ENCODE data around the gene TMEM131.

Gene TMEM131

DNA sequence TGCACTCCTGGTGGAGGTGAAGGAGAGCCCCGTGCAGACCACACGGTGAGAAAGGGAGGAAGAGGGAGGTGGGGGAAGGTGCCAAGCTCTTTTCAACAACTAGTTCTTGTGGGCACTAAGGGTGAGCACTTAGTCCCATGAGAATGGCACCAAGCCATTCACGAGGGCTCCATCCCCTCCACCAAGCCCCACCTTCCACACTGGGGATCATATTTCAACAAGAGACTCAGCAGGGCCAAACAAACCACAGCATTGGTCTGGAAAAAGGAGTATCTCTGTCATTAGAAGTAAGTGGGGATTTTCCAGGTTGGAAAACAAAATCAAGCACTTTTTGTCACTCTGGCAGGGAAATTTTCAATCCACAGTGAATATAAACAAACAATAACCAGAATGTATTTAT is 244.0 kb downstream of the TMEM131 start:
- TF ChIP-seq, protein P1, sequence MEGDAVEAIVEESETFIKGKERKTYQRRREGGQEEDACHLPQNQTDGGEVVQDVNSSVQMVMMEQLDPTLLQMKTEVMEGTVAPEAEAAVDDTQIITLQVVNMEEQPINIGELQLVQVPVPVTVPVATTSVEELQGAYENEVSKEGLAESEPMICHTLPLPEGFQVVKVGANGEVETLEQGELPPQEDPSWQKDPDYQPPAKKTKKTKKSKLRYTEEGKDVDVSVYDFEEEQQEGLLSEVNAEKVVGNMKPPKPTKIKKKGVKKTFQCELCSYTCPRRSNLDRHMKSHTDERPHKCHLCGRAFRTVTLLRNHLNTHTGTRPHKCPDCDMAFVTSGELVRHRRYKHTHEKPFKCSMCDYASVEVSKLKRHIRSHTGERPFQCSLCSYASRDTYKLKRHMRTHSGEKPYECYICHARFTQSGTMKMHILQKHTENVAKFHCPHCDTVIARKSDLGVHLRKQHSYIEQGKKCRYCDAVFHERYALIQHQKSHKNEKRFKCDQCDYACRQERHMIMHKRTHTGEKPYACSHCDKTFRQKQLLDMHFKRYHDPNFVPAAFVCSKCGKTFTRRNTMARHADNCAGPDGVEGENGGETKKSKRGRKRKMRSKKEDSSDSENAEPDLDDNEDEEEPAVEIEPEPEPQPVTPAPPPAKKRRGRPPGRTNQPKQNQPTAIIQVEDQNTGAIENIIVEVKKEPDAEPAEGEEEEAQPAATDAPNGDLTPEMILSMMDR (IDR thresholded peaks at IDR 0.05; ENCODE audit: low read depth, low read length), result no peak
- Histone ChIP-seq H3K9me3 (no peaks in the 10 kb centered on the region), H3K4me1 (no peaks in the 10 kb centered on the region), H3K27me3 (no peaks in the 10 kb centered on the region), H3K4me3 (ENCODE audit: low read depth, low read length) (no peak overlapping the region), H3K36me3 (no peaks in the 10 kb centered on the region)
- DNase-seq, result no peak

DNA sequence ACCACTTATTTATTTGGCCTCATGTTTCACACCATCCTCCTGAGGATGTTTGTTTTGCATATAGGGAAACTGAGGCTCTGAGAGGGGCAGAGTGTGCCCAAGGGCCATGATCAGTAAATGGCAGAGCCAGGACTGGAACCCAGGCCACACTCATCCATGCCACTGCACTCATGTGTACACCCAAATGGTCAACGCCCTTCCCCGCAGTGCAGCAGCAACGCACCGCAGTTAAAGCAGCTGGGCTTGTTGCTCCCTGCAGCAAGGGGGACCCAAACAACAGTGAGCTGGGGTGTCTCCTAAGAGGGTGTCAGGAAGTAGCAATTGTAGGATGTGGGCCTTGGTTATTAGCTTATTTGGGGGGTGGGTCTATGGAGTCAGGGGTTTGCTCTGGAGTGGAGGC is 245.7 kb downstream of the TMEM131 start:
- H3K36me3 ChIP-seq, result no peaks in the 10 kb centered on the region
- no peak overlapping the region for H3K4me3 ChIP-seq (ENCODE audit: low read depth, low read length)
- H3K9me3 ChIP-seq, result no peaks in the 10 kb centered on the region
- H3K4me1 ChIP-seq, result no peaks in the 10 kb centered on the region
- DNase-seq, result no peak
- TF ChIP-seq, protein P1 (IDR thresholded peaks at IDR 0.05; ENCODE audit: low read depth, low read length), result no peak
- no peaks in the 10 kb centered on the region for H3K27me3 ChIP-seq

DNA sequence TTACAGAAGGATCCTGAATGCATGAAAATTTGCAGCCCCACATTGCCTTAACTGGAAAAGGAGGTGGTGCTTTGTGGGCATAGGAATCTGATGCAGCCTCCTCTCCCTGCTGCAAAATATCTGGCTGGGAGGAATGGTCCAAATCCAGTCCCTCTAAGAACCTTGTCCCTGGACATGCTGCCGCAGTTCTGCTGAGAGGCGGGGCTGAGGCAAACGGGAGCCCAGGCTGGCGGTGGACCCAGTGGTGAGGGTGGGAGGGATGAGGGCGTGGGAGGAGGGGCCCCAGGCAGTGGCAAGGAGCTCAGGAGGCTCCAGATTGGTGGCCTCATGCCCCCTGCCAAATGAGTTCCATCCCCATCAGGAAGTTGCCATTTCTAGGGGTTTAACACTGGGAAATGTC is 246.2 kb downstream of the TMEM131 start:
- Histone ChIP-seq H3K4me1 (no peaks in the 10 kb centered on the region), H3K4me3 (ENCODE audit: low read depth, low read length) (no peak overlapping the region), H3K36me3 (no peaks in the 10 kb centered on the region), H3K9me3 (no peaks in the 10 kb centered on the region), H3K27me3 (no peaks in the 10 kb centered on the region)
- no peak for DNase-seq
- TF ChIP-seq, protein P1 (IDR thresholded peaks at IDR 0.05; ENCODE audit: low read depth, low read length), result no peak

DNA sequence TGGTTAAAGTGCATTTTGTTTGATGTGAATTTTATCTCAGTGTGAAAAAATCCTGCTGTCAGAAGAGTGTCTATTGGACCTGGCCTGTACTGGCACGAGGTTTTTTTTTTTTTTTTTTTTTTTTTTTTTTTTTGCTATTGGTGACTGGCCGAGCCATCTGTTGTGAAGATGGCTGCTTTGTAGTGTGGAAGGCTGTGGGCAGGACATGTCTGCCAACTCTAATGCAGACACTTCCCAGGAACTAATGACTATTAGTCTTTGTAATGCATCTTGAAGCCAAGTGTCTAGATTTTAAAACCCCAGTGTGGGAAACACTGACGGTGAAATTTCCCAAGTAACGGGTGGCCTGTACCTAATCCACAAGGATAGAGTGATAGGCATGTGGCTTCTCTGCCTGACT is 248.0 kb downstream of the TMEM131 start:
- no peaks in the 10 kb centered on the region for H3K4me1 ChIP-seq
- no peak overlapping the region for H3K4me3 ChIP-seq (ENCODE audit: low read depth, low read length)
- DNase-seq, result no peak
- no peaks in the 10 kb centered on the region for H3K9me3 ChIP-seq
- no peaks in the 10 kb centered on the region for H3K36me3 ChIP-seq
- TF ChIP-seq, protein P1 (IDR thresholded peaks at IDR 0.05; ENCODE audit: low read depth, low read length), result no peak
- no peaks in the 10 kb centered on the region for H3K27me3 ChIP-seq

DNA sequence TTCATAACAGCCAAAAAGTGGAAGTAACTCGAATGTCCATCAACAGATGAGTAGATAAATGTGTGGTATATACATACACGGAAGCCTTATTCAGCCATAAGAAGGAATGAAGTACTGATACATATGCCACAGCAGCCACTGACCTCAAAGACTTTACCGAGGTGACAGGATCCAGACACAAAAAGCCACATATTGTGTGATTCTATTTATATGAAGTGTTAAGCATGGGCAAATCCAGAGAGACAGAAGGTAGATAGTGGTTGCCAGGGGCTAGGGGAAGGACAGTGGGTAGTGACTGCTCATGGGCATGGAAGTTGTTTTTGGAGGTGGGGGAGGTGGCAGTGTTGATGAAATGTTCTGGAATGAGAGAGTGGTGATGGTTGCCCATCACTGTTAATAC is 248.5 kb downstream of the TMEM131 start:
- no peaks in the 10 kb centered on the region for H3K9me3 ChIP-seq
- TF ChIP-seq, protein P1 (IDR thresholded peaks at IDR 0.05; ENCODE audit: low read depth, low read length), result no peak
- H3K4me3 ChIP-seq (ENCODE audit: low read depth, low read length), result no peak overlapping the region
- no peaks in the 10 kb centered on the region for H3K36me3 ChIP-seq
- H3K27me3 ChIP-seq, result no peaks in the 10 kb centered on the region
- no peaks in the 10 kb centered on the region for H3K4me1 ChIP-seq
- DNase-seq, result no peak

DNA sequence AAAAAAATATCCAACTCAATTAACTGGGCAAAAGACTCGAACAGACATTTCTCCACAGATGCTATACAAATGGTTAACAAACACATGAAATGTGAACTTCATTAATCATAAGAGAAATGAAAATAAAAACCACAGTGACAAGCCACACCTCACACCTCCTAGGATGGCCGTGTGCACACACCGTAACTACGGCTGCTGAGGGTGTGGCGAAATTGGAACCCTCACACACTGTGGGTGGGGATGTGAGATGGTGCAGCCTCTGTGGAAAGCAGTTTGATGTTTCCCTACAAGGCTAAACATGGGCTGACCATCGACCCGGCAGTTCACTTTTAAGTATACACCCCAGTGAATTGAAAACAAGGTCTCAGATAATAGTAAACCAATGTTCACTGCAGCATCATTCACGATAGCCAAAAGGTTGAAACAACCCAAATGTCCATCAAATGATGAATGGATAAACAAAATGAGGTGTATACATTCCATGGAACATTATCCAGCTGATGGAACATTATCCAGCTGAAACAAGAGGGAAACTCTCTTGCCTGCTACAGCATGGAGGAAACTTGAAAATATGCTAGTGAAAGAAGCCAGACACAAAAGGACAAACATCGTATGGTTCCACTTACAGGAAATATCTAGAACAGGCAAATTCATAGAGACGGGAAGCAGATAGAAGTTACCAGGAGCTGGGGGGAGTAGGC is 250.1 kb downstream of the TMEM131 start:
- DNase-seq, result no peak
- Histone ChIP-seq H3K36me3 (no peaks in the 10 kb centered on the region), H3K4me1 (no peaks in the 10 kb centered on the region), H3K9me3 (no peaks in the 10 kb centered on the region), H3K4me3 (ENCODE audit: low read depth, low read length) (no peak overlapping the region), H3K27me3 (no peaks in the 10 kb centered on the region)
- TF ChIP-seq, protein P1 (IDR thresholded peaks at IDR 0.05; ENCODE audit: low read depth, low read length), result no peak
